Spleen (tissue), 11 donors: Measurements from ENCODE around the gene MYOT. TPM values are rescaled to one million over a fixed set of nuclear protein-coding genes. Genes with fewer than 3 reads are reported as not detected.

ENCODE experiments used
- DNase-seq: peaks from one replicate; pipeline ENCODE4 v3.0.0-alpha.2; 2020
- H3K27ac ChIP-seq, 8 donors: fragments of 200-600 bp; sonication (generic) in 7 of 8; 1 replicate in 4 of 8; 2 replicates in 4 of 8; pipeline versions ENCODE4 v1.5.0 to v1.8.0; 2016 to 2021; ENCODE audit warnings: inconsistent platforms in 4 of 8, mild to moderate bottlenecking in 4 of 8, moderate library complexity in 1 of 8
- H3K27me3 ChIP-seq, 7 donors: fragments of 200-600 bp; sonication (generic) in 6 of 7; replicated peaks in 1 of 7; 1 replicate in 4 of 7; 2 replicates in 3 of 7; pipeline versions ENCODE4 v1.5.0 to v1.8.0; 2016 to 2021; ENCODE audit warnings: inconsistent platforms in 3 of 7, mild to moderate bottlenecking in 1 of 7
- H3K36me3 ChIP-seq, 6 donors: fragments of 200-600 bp; sonication (generic) in 5 of 6; 1 replicate in 4 of 6; 2 replicates in 2 of 6; pipeline versions ENCODE4 v1.5.0 to v1.8.0; 2016 to 2021; ENCODE audit warnings: inconsistent platforms in 2 of 6
- H3K4me1 ChIP-seq, 6 donors: fragments of 200-600 bp; sonication (generic) in 5 of 6; 1 replicate in 3 of 6; 2 replicates in 3 of 6; pipeline versions ENCODE4 v1.5.0 to v1.8.0; 2016 to 2021; ENCODE audit warnings: inconsistent platforms in 3 of 6
- H3K4me3 ChIP-seq, 8 donors: fragments of 200-600 bp; sonication (generic) in 7 of 8; 1 replicate in 4 of 8; 2 replicates in 4 of 8; pipeline versions ENCODE4 v1.5.0 to v1.8.0; 2016 to 2021; ENCODE audit warnings: inconsistent platforms in 4 of 8, mild to moderate bottlenecking in 4 of 8, moderate library complexity in 2 of 8
- H3K9me3 ChIP-seq, 8 donors: fragments of 200-600 bp; sonication (generic) in 7 of 8; 1 replicate in 4 of 8; 2 replicates in 4 of 8; pipeline versions ENCODE4 v1.5.0 to v1.8.0; 2016 to 2021; ENCODE audit warnings: inconsistent platforms in 4 of 8
- POLR2A ChIP-seq, 3 donors: fragments of 450-650 bp; IDR thresholded peaks; one replicate each; pipeline ENCODE4 v1.5.1; 2017; ENCODE audit warnings: antibody characterized with exemption in 3 of 3, mild to moderate bottlenecking in 1 of 3
- POLR2AphosphoS5 ChIP-seq, 3 donors: sonication (generic); formaldehyde crosslinking; IDR thresholded peaks; one replicate each; pipeline ENCODE4 v1.5.1; 2017; ENCODE audit warnings: antibody characterized with exemption in 3 of 3
- WGBS, 5 donors: extraction: QIAGEN DNeasy Blood & Tissue Kit in 3 of 5; methylation state at CpG; one replicate each; pipeline versions ENCODE4 v1.1.5 to v1.1.7; 2013 to 2018; 5-methylcytosine and 5-hydroxymethylcytosine counted together
- intact Hi-C: fragments of 100-400 bp; cut with DNase I; formaldehyde crosslinking; loops from one replicate; pipeline ENCODE4 v1.15.0; 2023; ENCODE audit warnings: low total_unique reads
- polyA plus RNA-seq, 3 donors: library from polyadenylated mRNA; stranded (reverse); fragments of 200-250 nt; gene quantifications; one replicate each; pipeline ENCODE4 v1.2.1, GENCODE V29; 2013
- total RNA-seq, 7 donors: library from RNA; depleted of rRNA in 3 of 7; stranded (reverse); fragments of >200 nt in 3 of 7; fragmentation: NEBNext Ultra II Directional in 4 of 7; extraction: Animal tissue kit (Norgen Biotek cat#: 25700) in 4 of 7; gene quantifications; one replicate each; pipeline versions ENCODE4 v1.1.0 to v1.2.1, GENCODE V29; 2016 to 2021
- TF ChIP-seq, protein P1 (sequence below), 11 experiments: fragments of 200-600 bp in 7 of 11; fragments of 450-650 bp in 4 of 11; sonication (generic) in 4 of 11; IDR thresholded peaks in 8 of 11; conservative IDR thresholded peaks in 3 of 11; 1 replicate in 7 of 11; 2 replicates in 4 of 11; pipeline versions ENCODE4 v1.4.0 to v1.8.0; 2016 to 2021; ENCODE audit warnings: antibody characterized with exemption in 11 of 11, inconsistent platforms in 4 of 11, mild to moderate bottlenecking in 1 of 11
- donor health status: healthy with polysubstance abuse.
- donor health status: DM: no; HTN: no; CAD: no; lungs with moderate emphysema.
- donor health status: DM: no; HTN: no; CAD: no.
- donor health status: Bipolar disorder and iron deficiency.
- donor health status: healthy.
- donor health status: DM: no; HTN: no; CAD: no.
- donor health status: DM: yes; HTN: yes; CAD: no.

MYOT gene
- total and polyA plus RNA-seq, 10 donors, result 0.27 to 0.94 (median 0.66) TPM; not detected in 3

DNA sequence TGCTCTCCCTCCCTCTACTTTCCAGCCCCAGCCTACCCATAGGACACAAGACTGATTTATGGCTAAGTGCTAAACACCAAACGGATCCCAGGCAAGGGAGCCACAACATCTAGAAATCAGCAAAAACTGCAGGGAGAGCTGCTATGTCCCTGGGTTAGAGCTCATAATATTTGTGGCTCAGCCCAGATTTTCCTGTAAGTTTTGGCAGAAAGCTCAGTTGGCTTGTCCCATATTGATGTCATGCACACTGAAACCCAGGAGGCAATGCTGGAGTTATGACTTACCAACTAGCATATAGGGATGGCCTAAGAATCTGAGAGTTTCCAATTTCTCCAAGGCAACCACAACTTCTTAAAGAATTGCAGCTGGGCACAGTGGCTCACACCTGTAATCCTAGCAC is 44.7 kb upstream of the MYOT start:
- WGBS, 5 donors, result 87 to 95% (median 91%) methylated on average over 1 of the region's 1 CpG
- H3K27ac ChIP-seq, result no peak overlapping the region

DNA sequence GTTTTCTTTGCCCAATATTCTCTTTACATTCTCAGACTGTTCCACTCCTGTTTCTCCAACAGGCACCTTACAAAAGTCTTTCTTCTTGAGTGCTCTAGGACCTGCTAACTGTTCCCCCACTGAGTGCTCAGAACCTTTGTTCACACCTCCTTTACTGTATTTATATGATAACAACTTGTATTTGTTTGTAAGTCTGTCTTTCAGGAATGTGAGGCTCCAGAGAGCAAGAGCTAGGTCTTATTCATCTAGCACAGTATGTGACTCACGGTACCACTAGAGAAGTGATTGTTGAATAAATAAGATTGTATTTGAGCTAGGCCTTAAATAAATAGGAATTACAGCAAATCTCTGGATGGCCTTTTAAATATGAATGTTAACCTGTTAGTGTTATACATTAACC is 42.5 kb upstream of the MYOT start:
- Histone ChIP-seq H3K4me1 (no peaks in the 10 kb centered on the region), H3K9me3 (peaks cover 0 to 16% (median 13%) of the 10 kb centered on the region in 8 donors), H3K36me3 (no peaks in the 10 kb centered on the region), H3K4me3 (no peak overlapping the region), H3K27ac (no peak overlapping the region), H3K27me3 (no peaks in the 10 kb centered on the region)
- intact Hi-C loops, result loop anchor here (10.0 kb wide), 1 partner anchor 50 kb away; no protein-coding TSS in a partner anchor
- 91 to 100% (median 95%) methylated on average over 1 of the region's 1 CpG for WGBS, 5 donors
- no peak for DNase-seq
- no peak for TF ChIP-seq POLR2AphosphoS5 (IDR thresholded peaks at IDR 0.05)

More for the DNA sequence above, 44.7 kb upstream of the MYOT start:
- Histone ChIP-seq H3K27me3 (no peaks in the 10 kb centered on the region), H3K4me1 (no peaks in the 10 kb centered on the region), H3K36me3 (no peaks in the 10 kb centered on the region), H3K9me3 (peaks cover 0 to 16% (median 13%) of the 10 kb centered on the region in 8 donors), H3K4me3 (no peak overlapping the region)
- intact Hi-C loops, result loop anchor here (10.0 kb wide), 1 partner anchor 48 kb away; no protein-coding TSS in a partner anchor
- no peak for DNase-seq
- TF ChIP-seq, protein P1, sequence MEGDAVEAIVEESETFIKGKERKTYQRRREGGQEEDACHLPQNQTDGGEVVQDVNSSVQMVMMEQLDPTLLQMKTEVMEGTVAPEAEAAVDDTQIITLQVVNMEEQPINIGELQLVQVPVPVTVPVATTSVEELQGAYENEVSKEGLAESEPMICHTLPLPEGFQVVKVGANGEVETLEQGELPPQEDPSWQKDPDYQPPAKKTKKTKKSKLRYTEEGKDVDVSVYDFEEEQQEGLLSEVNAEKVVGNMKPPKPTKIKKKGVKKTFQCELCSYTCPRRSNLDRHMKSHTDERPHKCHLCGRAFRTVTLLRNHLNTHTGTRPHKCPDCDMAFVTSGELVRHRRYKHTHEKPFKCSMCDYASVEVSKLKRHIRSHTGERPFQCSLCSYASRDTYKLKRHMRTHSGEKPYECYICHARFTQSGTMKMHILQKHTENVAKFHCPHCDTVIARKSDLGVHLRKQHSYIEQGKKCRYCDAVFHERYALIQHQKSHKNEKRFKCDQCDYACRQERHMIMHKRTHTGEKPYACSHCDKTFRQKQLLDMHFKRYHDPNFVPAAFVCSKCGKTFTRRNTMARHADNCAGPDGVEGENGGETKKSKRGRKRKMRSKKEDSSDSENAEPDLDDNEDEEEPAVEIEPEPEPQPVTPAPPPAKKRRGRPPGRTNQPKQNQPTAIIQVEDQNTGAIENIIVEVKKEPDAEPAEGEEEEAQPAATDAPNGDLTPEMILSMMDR (IDR thresholded peaks at IDR 0.05 in 8 of 11, conservative IDR thresholded peaks at IDR 0.05 in 3 of 11), result no peak
- TF ChIP-seq POLR2AphosphoS5 (IDR thresholded peaks at IDR 0.05) (no peak), POLR2A (IDR thresholded peaks at IDR 0.05) (no peak)

DNA sequence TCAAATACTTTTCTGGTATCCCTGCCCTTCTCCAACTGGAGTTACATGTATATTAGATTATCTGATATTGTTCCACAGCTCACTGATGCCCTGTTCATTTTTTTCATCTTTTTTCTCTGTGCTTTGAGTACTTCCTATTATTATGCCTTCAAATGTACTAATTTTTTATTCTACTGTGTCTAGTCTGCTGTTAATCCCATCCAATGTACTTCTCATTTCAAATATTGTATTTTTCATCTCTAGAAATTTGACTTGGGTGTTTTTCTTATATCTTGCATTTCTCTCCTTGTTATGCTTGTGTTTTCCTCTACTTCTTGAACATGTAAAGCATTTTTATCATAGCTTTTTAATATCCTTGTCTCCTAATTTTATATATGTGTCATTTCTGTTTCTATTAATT is 41.6 kb upstream of the MYOT start:
- Histone ChIP-seq H3K4me1 (no peaks in the 10 kb centered on the region), H3K4me3 (no peak overlapping the region), H3K9me3 (peaks cover 0 to 16% (median 13%) of the 10 kb centered on the region in 8 donors), H3K36me3 (no peaks in the 10 kb centered on the region), H3K27me3 (no peaks in the 10 kb centered on the region), H3K27ac (no peak overlapping the region)
- no peak for DNase-seq
- TF ChIP-seq POLR2A (IDR thresholded peaks at IDR 0.05), result no peak
- no peak for TF ChIP-seq POLR2AphosphoS5 (IDR thresholded peaks at IDR 0.05)
- TF ChIP-seq, protein P1 (IDR thresholded peaks at IDR 0.05 in 8 of 11, conservative IDR thresholded peaks at IDR 0.05 in 3 of 11), result no peak
- intact Hi-C loops, result loop anchor here (10.0 kb wide), 1 partner anchor 51 kb away; no protein-coding TSS in a partner anchor

DNA sequence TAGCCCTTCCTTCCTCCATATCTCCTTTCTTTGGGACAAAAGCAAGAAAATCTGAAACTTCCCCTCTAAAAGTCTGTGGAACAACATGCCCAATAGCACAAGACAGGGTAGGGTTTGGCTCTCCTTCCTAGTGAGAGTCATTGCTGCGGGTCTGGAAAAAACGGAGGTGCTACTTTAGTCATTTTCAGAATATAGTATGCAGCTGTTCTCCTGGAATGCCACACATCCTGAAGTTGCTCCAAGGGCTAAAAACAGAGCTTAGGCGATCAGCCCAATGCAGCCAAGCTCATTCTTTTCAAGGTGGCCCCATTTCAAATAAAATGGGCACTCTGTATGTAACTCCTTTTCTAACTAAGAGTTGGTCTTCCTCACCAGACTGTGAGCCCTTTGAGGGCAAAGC is 39.5 kb upstream of the MYOT start:
- Histone ChIP-seq H3K9me3 (peaks cover 0 to 16% (median 13%) of the 10 kb centered on the region in 8 donors), H3K27ac (no peak overlapping the region), H3K4me1 (no peaks in the 10 kb centered on the region), H3K36me3 (no peaks in the 10 kb centered on the region), H3K4me3 (no peak overlapping the region), H3K27me3 (no peaks in the 10 kb centered on the region)
- DNase-seq, result no peak
- 79 to 93% (median 90%) methylated on average over 3 of the region's 3 CpGs for WGBS, 5 donors
- TF ChIP-seq, protein P1 (IDR thresholded peaks at IDR 0.05 in 8 of 11, conservative IDR thresholded peaks at IDR 0.05 in 3 of 11), result no peak
- TF ChIP-seq POLR2AphosphoS5 (IDR thresholded peaks at IDR 0.05) (no peak), POLR2A (IDR thresholded peaks at IDR 0.05) (no peak)
- intact Hi-C loops, result loop anchor here (10.0 kb wide), 1 partner anchor 53 kb away; no protein-coding TSS in a partner anchor
